Activated CD8-positive, alpha-beta memory T cell treated with anti-CD3 and anti-CD28 coated beads, Interleukin-2, amount 10 ng/mL, durations not matched to agents 7 days and 5 days (primary cell): ENCODE data around the gene CA6. TPM values are rescaled to one million over a fixed set of nuclear protein-coding genes. Genes with fewer than 3 reads are reported as not detected.
A peak's percentile ranks its signal among the peaks of the same experiment; 100 is the strongest.
"Not testable (repeated sequence)": the region's sequence is repeated elsewhere in the genome, so short reads cannot be mapped to it uniquely, and the experiment has no call there.

Source experiments
- ATAC-seq: fragments of 150-1000 bp; cut with Tn5 transposase; one replicate; pipeline ENCODE4 v1.10.0; 2021; ENCODE audit warnings: moderate library complexity
- CTCF ChIA-PET: fragments of 350-600 bp; sonication (Branson Sonifier 250); formaldehyde crosslinking; loops from one replicate; lab custom pipeline; 2021; ENCODE audit warnings: antibody characterized with exemption; lab: Charles Lee
- DNase-seq: peaks from one replicate; pipeline ENCODE4 v3.0.0-alpha.2; 2020
- H3K27ac Mint-ChIP-seq: one replicate; pipeline ENCODE4 v1.8.0; 2021; ENCODE audit warnings: mild to moderate bottlenecking, mixed read lengths
- H3K27me3 Mint-ChIP-seq: one replicate; pipeline ENCODE4 v1.8.0; 2021; ENCODE audit warnings: mixed read lengths
- H3K36me3 Mint-ChIP-seq: one replicate; pipeline ENCODE4 v1.8.0; 2021; ENCODE audit warnings: mild to moderate bottlenecking, mixed read lengths
- H3K4me1 Mint-ChIP-seq: one replicate; pipeline ENCODE4 v1.8.0; 2021; ENCODE audit warnings: mixed read lengths
- H3K4me3 Mint-ChIP-seq: one replicate; pipeline ENCODE4 v1.8.0; 2021; ENCODE audit warnings: mild to moderate bottlenecking, moderate library complexity, mixed read lengths
- H3K9me3 Mint-ChIP-seq: one replicate; pipeline ENCODE4 v1.8.0; 2022; ENCODE audit warnings: low read depth, mixed read lengths
- total RNA-seq, 2 experiments: library from RNA; stranded (reverse); gene quantifications; one replicate each; pipeline ENCODE4 v1.2.3, GENCODE V29; 2021

The CA6 gene
- total RNA-seq, 2 experiments from 2014 or later: 4.8 to 10.1 TPM

DNA sequence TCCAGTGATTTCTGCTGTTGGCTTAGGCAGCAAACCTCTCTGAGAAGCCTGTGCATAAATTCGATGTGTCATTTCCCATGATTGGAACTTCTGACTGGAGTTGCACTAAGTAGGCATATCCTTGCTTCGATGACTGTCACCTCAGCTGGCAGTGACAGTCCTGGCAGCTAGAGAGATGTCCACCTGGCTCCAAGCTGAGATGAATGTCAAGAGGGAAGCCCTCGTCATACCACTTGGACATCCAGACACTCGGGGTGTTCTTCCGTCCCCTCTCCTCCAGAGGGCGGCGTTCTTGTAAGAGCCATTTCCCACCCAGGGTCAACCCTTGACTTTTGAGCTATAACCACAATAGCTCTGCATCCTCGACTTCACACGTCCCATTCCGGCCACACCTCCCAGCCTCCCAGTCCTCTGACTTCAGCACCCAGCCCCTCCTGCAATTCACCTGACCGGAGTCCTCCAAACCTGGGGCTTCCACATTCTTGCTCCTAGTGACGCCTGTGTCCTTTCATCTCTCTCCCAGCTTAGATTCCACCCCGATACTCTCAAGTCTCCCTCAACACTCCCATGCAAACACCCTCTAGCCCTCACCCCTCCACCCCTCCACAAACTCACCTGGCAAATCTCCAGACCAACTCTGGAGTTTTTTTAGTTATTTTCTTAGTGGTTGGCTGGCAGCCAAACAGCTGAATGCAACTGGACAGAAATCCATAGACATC, 17.3 kb downstream of the CA6 start:
- CTCF ChIA-PET: interaction anchor here (0.7 to 7.6 kb wide), 24 partner anchors 8 to 233 kb away, joined by 3 to 93 read pairs (median 6); partner anchors contain the start of gene ENO1
- H3K36me3 Mint-ChIP-seq: peaks cover 67% of the 10 kb centered on the region
- no peaks in the 10 kb centered on the region for H3K27me3 Mint-ChIP-seq
- peak overlapping the region; percentile 80 for H3K27ac Mint-ChIP-seq
- peaks cover 79% of the 10 kb centered on the region for H3K4me1 Mint-ChIP-seq
- H3K9me3 Mint-ChIP-seq: peaks cover 7% of the 10 kb centered on the region
- DNase-seq (peak; percentile 80), ATAC-seq (peak; percentile 75)
- peak overlapping the region; percentile 45 for H3K4me3 Mint-ChIP-seq

DNA sequence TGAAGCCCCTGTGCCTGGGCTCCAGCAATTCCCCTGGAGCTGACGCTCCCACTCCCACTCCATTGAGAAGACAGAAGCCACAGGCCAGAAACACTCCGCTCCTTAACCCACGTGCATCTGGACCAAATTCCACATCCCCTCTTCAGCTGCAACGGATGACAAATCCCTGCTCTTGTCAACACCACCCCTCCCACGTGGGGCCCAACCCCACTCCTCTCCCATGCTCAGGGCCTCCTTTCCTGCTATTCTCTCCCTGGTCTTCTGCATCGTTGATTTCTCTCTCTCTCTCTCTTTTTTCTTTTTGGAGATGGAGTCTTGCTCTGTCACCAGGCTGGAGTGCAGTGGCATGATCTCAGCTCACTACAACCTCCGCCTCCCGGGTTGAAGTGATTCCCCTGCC, 18.3 kb downstream of the CA6 start:
- H3K36me3 Mint-ChIP-seq: peaks cover 65% of the 10 kb centered on the region
- no peaks in the 10 kb centered on the region for H3K27me3 Mint-ChIP-seq
- ATAC-seq (no peak), DNase-seq (no peak)
- peaks cover 74% of the 10 kb centered on the region for H3K4me1 Mint-ChIP-seq
- peak overlapping the region; percentile 44 for H3K27ac Mint-ChIP-seq
- peaks cover 7% of the 10 kb centered on the region for H3K9me3 Mint-ChIP-seq
- H3K4me3 Mint-ChIP-seq: peak overlapping the region; percentile 9
- CTCF ChIA-PET: interaction anchor here (1.1 to 7.6 kb wide), 11 partner anchors 12 to 129 kb away, joined by 3 to 93 read pairs (median 11); no protein-coding TSS in a partner anchor

- Mint-ChIP-seq H3K9me3 (peaks cover 6% of the 10 kb centered on the region), H3K4me1 (peaks cover 76% of the 10 kb centered on the region), H3K27me3 (no peaks in the 10 kb centered on the region), H3K27ac (peak overlapping the region; percentile 69), H3K36me3 (peaks cover 69% of the 10 kb centered on the region), H3K4me3 (peak overlapping the region; percentile 46)
- ATAC-seq: no peak
- CTCF ChIA-PET: interaction anchor here (1.7 to 7.6 kb wide), 4 partner anchors 18 to 39 kb away, joined by 5 to 93 read pairs (median 24); no protein-coding TSS in a partner anchor
- no peak for DNase-seq
Observed at GRCh38 chr1:8965121-8965820, 19.6 kb downstream of the CA6 start.

- Mint-ChIP-seq H3K27me3 (no peaks in the 10 kb centered on the region), H3K9me3 (peaks cover 2% of the 10 kb centered on the region), H3K27ac (peak overlapping the region; percentile 67), H3K36me3 (peaks cover 62% of the 10 kb centered on the region), H3K4me3 (peak overlapping the region; percentile 80), H3K4me1 (peaks cover 75% of the 10 kb centered on the region)
- no peak for DNase-seq
- CTCF ChIA-PET: interaction anchor here (1.5 to 7.6 kb wide), 5 partner anchors 17 to 38 kb away, joined by 3 to 93 read pairs (median 5); no protein-coding TSS in a partner anchor
- no peak for ATAC-seq
Observed at GRCh38 chr1:8966606-8967005, 20.9 kb downstream of the CA6 start.

DNA sequence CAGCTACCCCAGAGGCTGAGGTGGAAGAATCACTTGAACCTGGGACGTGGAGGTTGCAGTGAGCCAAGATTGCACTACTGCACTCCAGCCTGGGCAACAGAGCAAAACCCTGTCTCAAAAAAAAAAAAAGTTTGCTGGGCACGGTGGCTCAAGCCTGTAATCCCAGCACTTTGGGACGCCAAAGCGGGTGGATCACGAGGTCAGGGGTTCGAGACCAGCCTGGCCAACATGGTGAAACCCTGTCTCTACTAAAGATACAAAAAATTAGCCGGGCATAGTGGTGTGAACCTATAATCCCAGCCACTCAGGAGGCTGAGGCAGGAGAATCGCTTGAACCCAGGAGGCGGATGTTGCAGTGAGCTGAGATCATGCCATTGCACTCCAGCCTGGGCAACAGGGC, 23.2 kb downstream of the CA6 start:
- H3K27ac Mint-ChIP-seq: peak overlapping the region; percentile 91
- CTCF ChIA-PET: interaction anchor here (0.7 to 0.9 kb wide), 2 partner anchors 19 to 36 kb away, joined by 3 to 4 read pairs; no protein-coding TSS in a partner anchor
- not testable (repeated sequence) for DNase-seq, ATAC-seq, H3K27me3 Mint-ChIP-seq, H3K9me3 Mint-ChIP-seq
- H3K4me3 Mint-ChIP-seq: peak overlapping the region; percentile 80
- peaks cover 63% of the 10 kb centered on the region for H3K4me1 Mint-ChIP-seq
- peaks cover 48% of the 10 kb centered on the region for H3K36me3 Mint-ChIP-seq

- CTCF ChIA-PET: interaction anchor here (0.7 to 2.1 kb wide), 11 partner anchors 9 to 885 kb away, joined by 3 to 41 read pairs (median 5); no protein-coding TSS in a partner anchor
- peaks cover 43% of the 10 kb centered on the region for H3K36me3 Mint-ChIP-seq
- peak overlapping the region; percentile 80 for H3K4me3 Mint-ChIP-seq
- peak overlapping the region; percentile 91 for H3K27ac Mint-ChIP-seq
- no peaks in the 10 kb centered on the region for H3K27me3 Mint-ChIP-seq
- H3K9me3 Mint-ChIP-seq: peaks cover 2% of the 10 kb centered on the region
- ATAC-seq (no peak), DNase-seq (no peak)
- H3K4me1 Mint-ChIP-seq: peaks cover 56% of the 10 kb centered on the region
Observed at GRCh38 chr1:8969937-8970336, 24.3 kb downstream of the CA6 start.

DNA sequence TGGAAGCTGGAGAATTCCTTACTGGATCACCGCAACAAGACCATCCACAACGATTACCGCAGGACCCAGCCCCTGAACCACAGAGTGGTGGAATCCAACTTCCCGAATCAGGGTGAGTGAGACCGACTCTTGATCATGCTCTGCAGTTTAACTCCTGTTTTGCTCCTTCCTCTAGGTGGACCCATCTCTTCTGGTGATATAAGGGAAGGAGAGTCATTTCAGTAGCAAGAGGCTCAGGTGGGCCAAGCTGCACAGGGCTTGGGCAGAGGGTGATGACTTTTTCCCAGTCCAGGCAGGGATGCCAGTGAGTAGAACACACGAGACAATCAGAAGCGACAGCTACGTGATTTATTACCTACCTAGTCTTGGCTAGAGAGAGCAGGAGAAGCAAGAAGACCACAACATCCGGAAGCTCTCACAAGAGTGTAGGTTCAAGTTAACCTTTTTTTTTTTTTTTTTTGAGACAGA, 25.2 kb downstream of the CA6 start:
- H3K27ac Mint-ChIP-seq: peak overlapping the region; percentile 91
- no peaks in the 10 kb centered on the region for H3K27me3 Mint-ChIP-seq
- ATAC-seq: peak; percentile 87
- peaks cover 36% of the 10 kb centered on the region for H3K36me3 Mint-ChIP-seq
- peaks cover 2% of the 10 kb centered on the region for H3K9me3 Mint-ChIP-seq
- peak; percentile 78 for DNase-seq
- peak overlapping the region; percentile 80 for H3K4me3 Mint-ChIP-seq
- peaks cover 46% of the 10 kb centered on the region for H3K4me1 Mint-ChIP-seq
- CTCF ChIA-PET: interaction anchor here (0.8 to 2.1 kb wide), 14 partner anchors 8 to 154 kb away, joined by 3 to 41 read pairs (median 5); no protein-coding TSS in a partner anchor

DNA sequence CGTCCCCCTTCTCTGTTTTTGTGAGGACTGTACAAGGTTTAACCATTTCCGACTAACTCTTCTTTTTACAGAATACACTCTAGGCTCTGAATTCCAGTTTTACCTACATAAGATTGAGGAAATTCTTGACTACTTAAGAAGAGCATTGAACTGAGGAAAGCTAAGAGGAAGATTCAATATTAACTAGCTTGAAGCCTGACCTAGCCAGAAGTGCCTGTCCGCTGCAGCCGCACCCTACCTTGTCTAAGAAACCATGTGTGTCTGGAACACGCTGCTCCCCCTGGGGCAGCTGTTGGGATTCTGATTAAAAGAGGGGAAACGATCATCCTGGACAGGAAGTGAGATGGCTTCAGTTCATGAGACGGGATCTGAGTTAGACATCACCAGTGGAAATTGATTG, 28.9 kb downstream of the CA6 start:
- H3K27me3 Mint-ChIP-seq: peaks cover 3% of the 10 kb centered on the region
- no peaks in the 10 kb centered on the region for H3K9me3 Mint-ChIP-seq
- H3K4me1 Mint-ChIP-seq: peaks cover 24% of the 10 kb centered on the region
- CTCF ChIA-PET: interaction anchor here (1.3 kb wide), 1 partner anchor 13 kb away, joined by 5 read pairs; no protein-coding TSS in a partner anchor
- no peak for ATAC-seq
- peaks cover 13% of the 10 kb centered on the region for H3K36me3 Mint-ChIP-seq
- no peak overlapping the region for H3K4me3 Mint-ChIP-seq
- DNase-seq: no peak
- H3K27ac Mint-ChIP-seq: no peak overlapping the region

- H3K9me3 Mint-ChIP-seq: no peaks in the 10 kb centered on the region
- no peak overlapping the region for H3K4me3 Mint-ChIP-seq
- peaks cover 13% of the 10 kb centered on the region for H3K4me1 Mint-ChIP-seq
- H3K27me3 Mint-ChIP-seq: peaks cover 3% of the 10 kb centered on the region
- DNase-seq (no peak), ATAC-seq (no peak)
- CTCF ChIA-PET: interaction anchor here (1.5 to 2.3 kb wide), 3 partner anchors 11 to 59 kb away, joined by 5 to 10 read pairs (median 6); no protein-coding TSS in a partner anchor
- H3K27ac Mint-ChIP-seq: no peak overlapping the region
- peaks cover 5% of the 10 kb centered on the region for H3K36me3 Mint-ChIP-seq
Observed at GRCh38 chr1:8976338-8976737, 30.7 kb downstream of the CA6 start.

DNA sequence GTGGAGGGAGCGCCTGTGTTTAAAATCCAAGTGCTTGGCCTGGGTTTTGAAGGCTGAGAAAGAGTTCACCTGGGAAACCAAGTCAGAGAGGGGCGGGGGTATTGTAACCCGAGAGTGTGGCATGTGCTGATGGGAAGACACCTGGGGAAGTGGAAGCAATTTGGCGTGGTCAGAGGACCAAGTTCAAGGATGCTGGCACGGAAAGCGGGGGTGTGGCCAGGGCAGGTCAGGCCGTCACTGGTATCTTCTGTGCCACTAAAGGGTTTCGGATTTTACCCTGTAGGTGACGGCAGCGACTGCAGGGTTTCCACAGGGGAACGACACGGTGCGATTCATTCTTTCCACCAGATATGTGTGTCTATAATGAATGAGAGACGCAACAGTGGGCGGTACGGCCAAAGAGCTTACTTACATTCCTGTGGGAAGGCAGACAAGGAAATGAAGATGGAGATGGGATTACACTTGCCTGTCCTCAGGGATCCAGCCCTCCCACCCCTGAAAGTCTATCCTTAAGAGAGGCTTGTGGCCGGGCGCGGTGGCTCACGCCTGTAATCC, 31.3 kb downstream of the CA6 start:
- H3K9me3 Mint-ChIP-seq: no peaks in the 10 kb centered on the region
- no peak overlapping the region for H3K27ac Mint-ChIP-seq
- H3K36me3 Mint-ChIP-seq: peaks cover 5% of the 10 kb centered on the region
- H3K4me3 Mint-ChIP-seq: no peak overlapping the region
- DNase-seq: no peak
- peaks cover 3% of the 10 kb centered on the region for H3K27me3 Mint-ChIP-seq
- no peak for ATAC-seq
- CTCF ChIA-PET: interaction anchor here (1.5 to 2.3 kb wide), 3 partner anchors 11 to 59 kb away, joined by 5 to 10 read pairs (median 6); no protein-coding TSS in a partner anchor
- H3K4me1 Mint-ChIP-seq: peaks cover 7% of the 10 kb centered on the region

GRCh38 chr1:8980656-8981055, 35.0 kb downstream of the CA6 start:
- no peaks in the 10 kb centered on the region for H3K36me3 Mint-ChIP-seq
- no peaks in the 10 kb centered on the region for H3K9me3 Mint-ChIP-seq
- CTCF ChIA-PET: no interaction called here
- peaks cover 3% of the 10 kb centered on the region for H3K27me3 Mint-ChIP-seq
- peaks cover 25% of the 10 kb centered on the region for H3K4me1 Mint-ChIP-seq
- no peak overlapping the region for H3K4me3 Mint-ChIP-seq
- no peak for ATAC-seq
- no peak for DNase-seq
- no peak overlapping the region for H3K27ac Mint-ChIP-seq

GRCh38 chr1:8981169-8981568, 35.5 kb downstream of the CA6 start:
- H3K27ac Mint-ChIP-seq: no peak overlapping the region
- DNase-seq: no peak
- no peak for ATAC-seq
- no peaks in the 10 kb centered on the region for H3K9me3 Mint-ChIP-seq
- H3K36me3 Mint-ChIP-seq: no peaks in the 10 kb centered on the region
- no peak overlapping the region for H3K4me3 Mint-ChIP-seq
- peaks cover 3% of the 10 kb centered on the region for H3K27me3 Mint-ChIP-seq
- CTCF ChIA-PET: no interaction called here
- peaks cover 28% of the 10 kb centered on the region for H3K4me1 Mint-ChIP-seq

- peaks cover 54% of the 10 kb centered on the region for H3K4me1 Mint-ChIP-seq
- DNase-seq (no peak), ATAC-seq (no peak)
- H3K27me3 Mint-ChIP-seq: no peaks in the 10 kb centered on the region
- no peaks in the 10 kb centered on the region for H3K9me3 Mint-ChIP-seq
- H3K27ac Mint-ChIP-seq: peak overlapping the region; percentile 72
- CTCF ChIA-PET: interaction anchor here (0.6 to 11.3 kb wide), 5 partner anchors 13 to 63 kb away, joined by 3 to 283 read pairs (median 5); no protein-coding TSS in a partner anchor
- H3K4me3 Mint-ChIP-seq: no peak overlapping the region
- no peaks in the 10 kb centered on the region for H3K36me3 Mint-ChIP-seq
Observed at GRCh38 chr1:8984203-8984602, 38.5 kb downstream of the CA6 start.
